HG02884 (cell line): ENCODE measurements around the gene SP6.

Source experiments
- ATAC-seq: cut with Tn5 transposase; IDR thresholded peaks from one replicate; pipeline ENCODE4 v1.9.1; 2021; ENCODE audit warnings: mild to moderate bottlenecking, moderate library complexity; ENCODE audit not compliant: unreplicated experiment

Gene SP6

GRCh38 chr17:47879776-47880454 is 29.0 kb upstream of the SP6 start:
- ATAC-seq = no peak

- no peak for ATAC-seq
Measured at GRCh38 chr17:47879028-47879585, 28.1 kb upstream of the SP6 start.

- no peak for ATAC-seq
Measured at GRCh38 chr17:47878203-47879027, 27.5 kb upstream of the SP6 start.

GRCh38 chr17:47877368-47878034 is 26.5 kb upstream of the SP6 start:
- ATAC-seq = no peak

GRCh38 chr17:47875011-47875985 is 24.3 kb upstream of the SP6 start:
- ATAC-seq = no peak

GRCh38 chr17:47873200-47874090 is 22.5 kb upstream of the SP6 start:
- ATAC-seq = no peak

- ATAC-seq = no peak
Measured at GRCh38 chr17:47872651-47873161, 21.7 kb upstream of the SP6 start.

GRCh38 chr17:47872019-47872650 is 21.2 kb upstream of the SP6 start:
- ATAC-seq = no peak

GRCh38 chr17:47871048-47871447 is 20.1 kb upstream of the SP6 start:
- no peak for ATAC-seq

GRCh38 chr17:47870056-47870455 is 19.1 kb upstream of the SP6 start:
- ATAC-seq = no peak

GRCh38 chr17:47869114-47869513 is 18.2 kb upstream of the SP6 start:
- no peak for ATAC-seq

- ATAC-seq = no peak
Measured at GRCh38 chr17:47867813-47868533, 17.0 kb upstream of the SP6 start.

GRCh38 chr17:47866941-47867340 is 16.0 kb upstream of the SP6 start:
- ATAC-seq = no peak

GRCh38 chr17:47864791-47865216 is 13.8 kb upstream of the SP6 start:
- no peak for ATAC-seq

GRCh38 chr17:47862621-47863440 is 11.9 kb upstream of the SP6 start:
- no peak for ATAC-seq

GRCh38 chr17:47860386-47860785 is 9.4 kb upstream of the SP6 start:
- no peak for ATAC-seq
